ENCODE data around the gene CCDC117. TPM values are rescaled to one million over a fixed set of nuclear protein-coding genes. Genes with fewer than 3 reads are reported as not detected.

Gene CCDC117
- total and polyA plus RNA-seq, 7 donors: 9.1 to 39.1 (median 27.5) TPM

DNA sequence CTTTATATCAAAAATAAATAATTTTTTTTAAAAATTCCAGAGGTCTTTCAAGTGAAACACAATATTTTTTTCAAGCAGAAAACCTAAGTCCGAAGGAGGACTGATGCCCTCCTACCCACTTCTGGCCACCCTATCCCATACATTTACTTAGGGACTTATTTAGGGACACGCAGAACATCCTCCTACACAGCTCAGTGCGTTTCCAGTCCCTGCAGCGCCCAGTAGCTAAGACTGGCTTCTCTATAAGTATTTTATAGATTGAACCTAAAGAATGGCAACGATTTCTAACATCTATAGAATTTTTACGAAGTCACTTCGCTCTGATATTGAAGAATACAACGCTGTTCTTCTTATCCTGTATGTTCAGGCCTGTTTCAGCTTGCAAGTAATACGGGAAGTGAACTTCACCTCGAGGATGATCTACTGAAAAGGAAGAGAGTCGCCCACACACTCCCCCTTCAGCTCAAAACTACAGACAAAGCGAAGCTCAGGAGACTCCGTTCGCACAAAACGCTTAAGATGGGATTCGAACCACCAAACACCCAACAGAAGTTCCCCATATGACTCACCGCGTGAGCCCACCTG lies 31.2 kb upstream of the CCDC117 start:
- TF ChIP-seq, protein P1, sequence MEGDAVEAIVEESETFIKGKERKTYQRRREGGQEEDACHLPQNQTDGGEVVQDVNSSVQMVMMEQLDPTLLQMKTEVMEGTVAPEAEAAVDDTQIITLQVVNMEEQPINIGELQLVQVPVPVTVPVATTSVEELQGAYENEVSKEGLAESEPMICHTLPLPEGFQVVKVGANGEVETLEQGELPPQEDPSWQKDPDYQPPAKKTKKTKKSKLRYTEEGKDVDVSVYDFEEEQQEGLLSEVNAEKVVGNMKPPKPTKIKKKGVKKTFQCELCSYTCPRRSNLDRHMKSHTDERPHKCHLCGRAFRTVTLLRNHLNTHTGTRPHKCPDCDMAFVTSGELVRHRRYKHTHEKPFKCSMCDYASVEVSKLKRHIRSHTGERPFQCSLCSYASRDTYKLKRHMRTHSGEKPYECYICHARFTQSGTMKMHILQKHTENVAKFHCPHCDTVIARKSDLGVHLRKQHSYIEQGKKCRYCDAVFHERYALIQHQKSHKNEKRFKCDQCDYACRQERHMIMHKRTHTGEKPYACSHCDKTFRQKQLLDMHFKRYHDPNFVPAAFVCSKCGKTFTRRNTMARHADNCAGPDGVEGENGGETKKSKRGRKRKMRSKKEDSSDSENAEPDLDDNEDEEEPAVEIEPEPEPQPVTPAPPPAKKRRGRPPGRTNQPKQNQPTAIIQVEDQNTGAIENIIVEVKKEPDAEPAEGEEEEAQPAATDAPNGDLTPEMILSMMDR (IDR thresholded peaks at IDR 0.05): no peak
- no peaks in the 10 kb centered on the region for H3K9me3 ChIP-seq
- H3K27ac ChIP-seq: peak overlapping the region; percentile 97
- peaks cover 8% of the 10 kb centered on the region for H3K4me1 ChIP-seq
- intact Hi-C loops (cut with DNase I): no loop called here
- ATAC-seq (no peak), DNase-seq (no peak)
- H3K27me3 ChIP-seq (ENCODE audit: insufficient read depth in 3 of 3, low read length in 2 of 3): no peaks in the 10 kb centered on the region
- peak overlapping the region; percentile 98 for H3K4me3 ChIP-seq
- H3K36me3 ChIP-seq (ENCODE audit: insufficient read depth in 1 of 2, low read depth in 1 of 2): peaks cover 0 to 30% of the 10 kb centered on the region in 2 donors
- 5 to 6% (median 6%) methylated on average over 18 of the region's 18 CpGs for WGBS, 3 donors

DNA sequence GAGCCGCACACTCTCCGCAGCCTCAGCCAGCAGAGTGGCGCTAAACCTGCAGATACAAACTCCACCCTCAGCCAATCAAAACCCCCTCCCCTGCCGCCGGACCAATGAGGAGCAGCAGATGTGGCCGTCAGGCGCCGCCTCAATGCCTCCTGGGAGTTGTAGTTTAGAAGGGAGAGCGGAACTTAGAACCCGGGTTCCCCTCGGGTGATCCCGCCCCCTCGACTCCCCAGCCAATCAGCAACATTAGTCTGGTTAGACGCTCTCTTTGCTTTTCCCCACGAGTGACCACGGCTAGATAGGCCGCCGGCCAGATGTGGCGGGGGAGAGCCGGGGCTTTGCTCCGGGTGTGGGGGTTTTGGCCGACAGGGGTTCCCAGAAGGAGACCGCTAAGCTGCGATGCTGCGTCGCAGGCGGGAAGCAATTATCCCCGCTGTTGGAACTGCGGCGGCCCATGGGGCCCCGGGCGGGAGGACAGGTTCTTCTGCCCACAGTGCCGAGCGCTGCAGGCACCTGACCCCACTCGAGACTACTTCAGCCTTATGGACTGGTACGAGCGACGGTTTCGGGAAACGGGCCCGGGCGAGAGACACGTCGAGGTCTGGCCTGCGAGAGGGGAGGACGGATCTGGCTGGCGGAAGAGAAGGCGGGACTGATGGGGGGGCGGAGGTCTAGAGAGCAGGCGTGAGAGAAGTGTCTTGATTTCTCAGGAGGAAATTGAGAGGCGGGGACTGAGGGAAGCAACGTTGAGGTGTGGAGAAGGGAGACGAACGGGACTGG lies 30.5 kb upstream of the CCDC117 start, which contains the start of the genes CHEK2 and HSCB:
CHEK2 (minus strand) TSS at position 36 of the 777 bp plus-strand sequence. CDS start 7,099 bp downstream, outside the sequence.
HSCB (plus strand) TSS at position 255 of the 777 bp plus-strand sequence; CDS start at position 312, 57 bp downstream.
- TF ChIP-seq, protein P1 (IDR thresholded peaks at IDR 0.05): peak; percentile 1
- Histone ChIP-seq H3K4me3 (peak within 1 kb of the TSS; percentile 98), H3K4me1 (peaks cover 8% of the 10 kb centered on the region), H3K9me3 (no peaks in the 10 kb centered on the region), H3K27ac (peak within 1 kb of the TSS; percentile 97), H3K27me3 (ENCODE audit: insufficient read depth in 3 of 3, low read length in 2 of 3) (no peaks in the 10 kb centered on the region), H3K36me3 (ENCODE audit: insufficient read depth in 1 of 2, low read depth in 1 of 2) (peaks cover 0 to 37% of the 10 kb centered on the region in 2 donors)
- ATAC-seq (peak; percentile 99), DNase-seq (peak; percentile 97 to 99)
- intact Hi-C loops (cut with DNase I): loop anchor here (1.0 to 2.0 kb wide), 2 partner anchors 29 to 58 kb away; partner anchors contain the start of gene XBP1 (in 1 of the 2)
- WGBS, 3 donors: 0% methylated on average over 52 to 54 of the region's 54 CpGs

DNA sequence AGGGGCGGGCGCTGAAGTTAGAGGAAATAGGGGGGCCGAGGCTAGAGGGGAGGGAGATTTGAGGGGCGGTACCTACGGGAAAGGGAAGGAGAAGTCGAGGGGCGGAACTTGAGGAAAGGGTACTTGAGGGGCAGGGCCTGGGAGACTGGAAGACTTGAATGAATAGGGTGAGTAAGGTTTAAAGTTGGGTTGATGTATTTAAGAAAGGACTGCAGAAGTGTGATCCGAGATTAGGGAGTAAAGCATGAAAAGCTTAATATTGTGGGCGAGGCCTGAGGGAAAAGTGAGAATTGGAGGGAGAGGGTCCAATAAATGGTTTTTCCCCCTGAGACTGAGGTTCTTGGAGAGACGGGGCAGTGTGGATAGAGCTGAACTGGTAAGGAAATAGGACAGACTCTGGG lies 29.9 kb upstream of the CCDC117 start:
- ATAC-seq: no peak
- DNase-seq: no peak
- no peaks in the 10 kb centered on the region for H3K9me3 ChIP-seq
- intact Hi-C loops (cut with DNase I): loop anchor here (1.0 to 2.0 kb wide), 2 partner anchors 30 to 58 kb away; partner anchors contain the start of gene XBP1 (in 1 of the 2)
- TF ChIP-seq, protein P1 (IDR thresholded peaks at IDR 0.05): no peak
- peaks cover 8% of the 10 kb centered on the region for H3K4me1 ChIP-seq
- WGBS, 3 donors: 2 to 5% (median 4%) methylated on average over 10 of the region's 10 CpGs
- H3K27ac ChIP-seq: peak overlapping the region; percentile 97
- no peaks in the 10 kb centered on the region for H3K27me3 ChIP-seq (ENCODE audit: insufficient read depth in 3 of 3, low read length in 2 of 3)
- H3K36me3 ChIP-seq (ENCODE audit: insufficient read depth in 1 of 2, low read depth in 1 of 2): peaks cover 3 to 43% of the 10 kb centered on the region in 2 donors
- H3K4me3 ChIP-seq: peak overlapping the region; percentile 98

DNA sequence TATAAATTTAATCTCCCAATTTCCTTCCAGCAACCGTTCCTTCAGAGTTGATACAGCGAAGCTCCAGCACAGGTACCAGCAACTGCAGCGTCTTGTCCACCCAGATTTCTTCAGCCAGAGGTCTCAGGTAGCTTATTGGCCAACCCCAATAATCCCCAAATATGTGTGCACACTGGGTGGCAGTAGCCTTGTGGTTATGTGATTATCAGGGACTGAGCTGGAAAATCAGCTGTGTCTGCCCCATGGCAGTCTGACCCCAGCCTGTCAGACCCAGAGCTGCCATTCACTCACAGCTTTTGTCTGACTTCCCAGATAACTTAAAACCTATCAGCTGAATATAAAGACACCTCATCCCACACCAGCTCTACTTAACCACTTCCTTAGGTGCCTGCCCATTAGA lies 28.6 kb upstream of the CCDC117 start:
- peaks cover 8% of the 10 kb centered on the region for H3K4me1 ChIP-seq
- TF ChIP-seq, protein P1 (IDR thresholded peaks at IDR 0.05): no peak
- DNase-seq: no peak
- no peak overlapping the region for H3K4me3 ChIP-seq
- peaks cover 5 to 56% of the 10 kb centered on the region in 2 donors for H3K36me3 ChIP-seq (ENCODE audit: insufficient read depth in 1 of 2, low read depth in 1 of 2)
- H3K9me3 ChIP-seq: no peaks in the 10 kb centered on the region
- intact Hi-C loops (cut with DNase I): loop anchor here in 1 of 2 donors (2.0 kb wide), 1 partner anchor 31 kb away; no protein-coding TSS in a partner anchor
- H3K27ac ChIP-seq: no peak overlapping the region
- H3K27me3 ChIP-seq (ENCODE audit: insufficient read depth in 3 of 3, low read length in 2 of 3): no peaks in the 10 kb centered on the region
- ATAC-seq: no peak
- WGBS, 3 donors: 92 to 96% (median 96%) methylated on average over 3 of the region's 3 CpGs

Data from psoas muscle (tissue), 8 donors.